GM12878 (cell line): Measurements from ENCODE around the gene CABLES1. TPM values are rescaled to one million over a fixed set of nuclear protein-coding genes. Genes with fewer than 3 reads are reported as not detected.

Source experiments
- BHLHE40 ChIP-seq, 2 experiments: fragments of 450-650 bp in 1 of 2; IDR thresholded peaks; 2 replicates each; pipeline ENCODE4 v1.6.1; 2011 to 2017; ENCODE audit warnings: low read depth in 2 of 2, borderline replicate concordance in 1 of 2, improper control_type of control experiment in 1 of 2, low read length in 1 of 2, mild to moderate bottlenecking in 1 of 2
- CHD2 ChIP-seq: IDR thresholded peaks from 2 replicates; pipeline ENCODE4 v1.6.1; 2011; ENCODE audit warnings: low read depth, low read length, improper control_type of control experiment, borderline replicate concordance
- EP300 ChIP-seq, 2 experiments: fragments of 150-350 bp in 1 of 2; IDR thresholded peaks; 2 replicates each; pipeline ENCODE4 v1.6.1; 2011 to 2012; ENCODE audit warnings: low read depth in 2 of 2, low read length in 2 of 2, borderline replicate concordance in 1 of 2, improper control_type of control experiment in 1 of 2, inconsistent platforms in 1 of 2; ENCODE audit not compliant: control insufficient read depth in 1 of 2
- ESRRA ChIP-seq: IDR thresholded peaks from 2 replicates; pipeline ENCODE4 v1.6.1; 2012; ENCODE audit warnings: mild to moderate bottlenecking, low read length, improper control_type of control experiment
- GATAD2B ChIP-seq: fragments of 450-650 bp; conservative IDR thresholded peaks from 2 replicates; pipeline ENCODE4 v1.6.1; 2017; ENCODE audit warnings: low read depth, mild to moderate bottlenecking, moderate library complexity
- HDGF ChIP-seq: fragments of 450-650 bp; IDR thresholded peaks from 2 replicates; pipeline ENCODE4 v1.6.1; 2016; ENCODE audit warnings: antibody characterized with exemption
- NR2C2 ChIP-seq: IDR thresholded peaks from 2 replicates; pipeline ENCODE4 v1.6.1; 2011; ENCODE audit warnings: borderline replicate concordance, low read depth; ENCODE audit not compliant: control insufficient read depth, insufficient read length
- NRF1 ChIP-seq: conservative IDR thresholded peaks from 2 replicates; pipeline ENCODE4 v1.6.1; 2011; ENCODE audit warnings: mild to moderate bottlenecking, low read depth, low read length, improper control_type of control experiment
- PAX8 ChIP-seq: fragments of 450-650 bp; IDR thresholded peaks from 2 replicates; pipeline ENCODE4 v1.6.1; 2017; ENCODE audit warnings: mild to moderate bottlenecking, moderate library complexity
- RUNX3 ChIP-seq: IDR thresholded peaks from 2 replicates; pipeline ENCODE4 v1.6.1; 2012; ENCODE audit warnings: low read length, inconsistent platforms
- SMARCA5 ChIP-seq: fragments of 450-650 bp; IDR thresholded peaks from 2 replicates; pipeline ENCODE4 v1.6.1; 2017; ENCODE audit warnings: mild to moderate bottlenecking
- SMC3 ChIP-seq: IDR thresholded peaks from 2 replicates; pipeline ENCODE4 v1.6.1; 2011; ENCODE audit warnings: low read length, improper control_type of control experiment, borderline replicate concordance
- ZNF217 ChIP-seq: fragments of 450-650 bp; IDR thresholded peaks from 2 replicates; pipeline ENCODE4 v1.6.1; 2017; ENCODE audit warnings: antibody characterized with exemption, mild to moderate bottlenecking
- ZSCAN29 ChIP-seq: fragments of 450-650 bp; IDR thresholded peaks from 2 replicates; pipeline ENCODE4 v1.6.1; 2017; ENCODE audit warnings: mild to moderate bottlenecking, moderate library complexity
- polyA plus RNA-seq, 11 experiments: library from polyadenylated mRNA; depleted of rRNA in 4 of 11; unstranded in 6 of 11; stranded (reverse) in 5 of 11; fragments of >200 nt; fragmentation: Nextera tagmentation in 4 of 11; fragmentation: Illumina TruSeq in 1 of 11; extraction: Ambion mirVana in 4 of 11; extraction: Trizol in 1 of 11; gene quantifications; 1 replicate in 1 of 11; 2 replicates in 10 of 11; pipeline versions ENCODE4 v1.2.1 to v1.2.3, GENCODE V29; 2011 to 2016; ENCODE audit warnings: inconsistent platforms in 2 of 11, missing spikeins in 2 of 11, low read depth in 1 of 11
- total RNA-seq, 4 experiments: library from RNA; depleted of rRNA in 3 of 4; stranded (reverse); fragments of >200 nt in 3 of 4; fragmentation: Illumina TruSeq in 1 of 4; extraction: Trizol in 1 of 4; gene quantifications; 2 replicates each; pipeline versions ENCODE4 v1.2.1 to v1.2.3, GENCODE V29; 2013 to 2021
- TF ChIP-seq, protein P1 (sequence below): fragments of 450-650 bp; IDR thresholded peaks from 2 replicates; pipeline ENCODE4 v1.6.1; 2016; ENCODE audit warnings: mild to moderate bottlenecking, moderate library complexity, borderline replicate concordance
- TF ChIP-seq, protein P2 (sequence below): fragments of 450-650 bp; IDR thresholded peaks from 2 replicates; pipeline ENCODE4 v1.6.1; 2018; ENCODE audit warnings: mild to moderate bottlenecking, low read depth, moderate library complexity; ENCODE audit not compliant: partially characterized antibody
- TF ChIP-seq, protein P3 (sequence below): IDR thresholded peaks from 2 replicates; pipeline ENCODE4 v1.6.1; 2011; ENCODE audit warnings: borderline replicate concordance, low read depth, mild to moderate bottlenecking, moderate library complexity, mixed read lengths, low read length; ENCODE audit not compliant: insufficient read depth; ENCODE audit errors: extremely low read length
- TF ChIP-seq, protein P4 (sequence below): fragments of 450-650 bp; formaldehyde crosslinking; IDR thresholded peaks from 2 replicates; pipeline ENCODE4 v1.4.0; 2022; ENCODE audit warnings: mild to moderate bottlenecking, moderate library complexity

The CABLES1 gene
- total and polyA plus RNA-seq, 10 of the 15 experiments (the other 5 are each of a cell fraction or from before 2014, with no cell fraction given): 2.9 to 27.2 (median 8.2) TPM

DNA sequence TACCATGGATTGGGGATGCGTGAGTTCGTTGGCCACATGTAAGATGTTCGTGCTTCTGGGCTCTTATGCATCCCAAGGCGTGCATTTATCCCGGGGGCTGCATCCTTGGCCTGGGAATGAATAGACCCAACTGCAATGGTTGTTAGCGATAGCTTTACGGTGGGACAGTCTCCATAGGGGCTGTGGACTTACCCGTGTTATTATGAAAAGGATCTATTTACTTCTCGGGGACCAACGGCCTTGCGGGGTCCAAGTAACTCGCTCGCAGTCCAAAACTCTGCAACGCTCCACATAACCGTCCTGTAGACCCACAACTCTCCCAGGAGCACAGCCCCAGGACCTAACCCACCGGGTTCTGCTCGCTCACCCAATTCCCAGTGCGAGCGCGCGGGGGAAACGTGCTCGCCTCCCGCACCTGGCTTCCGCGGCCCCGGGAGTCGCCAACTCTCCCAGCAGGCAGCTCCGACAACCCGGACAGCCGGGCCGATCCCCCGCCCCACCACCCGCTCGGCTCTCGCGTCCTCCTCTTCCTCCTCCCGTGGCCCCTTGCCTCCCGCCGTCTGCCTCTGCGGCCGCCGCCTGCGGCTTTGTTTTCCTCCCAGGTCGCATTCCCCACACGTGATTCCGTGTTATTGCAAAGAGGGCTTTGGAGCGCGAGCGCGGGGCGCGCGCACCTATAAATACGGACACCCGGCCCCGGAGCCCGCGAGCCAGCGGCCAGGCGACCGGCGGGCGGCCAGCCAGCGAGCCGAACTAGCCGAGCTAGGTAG lies at the start of gene CABLES1 (continued):
- TF ChIP-seq EP300 (IDR thresholded peaks at IDR 0.05; ENCODE audit: borderline replicate concordance in 1 of 2, control insufficient read depth in 1 of 2, low read depth in 2 of 2, low read length in 2 of 2) (peak in 1 of 2 experiments; percentile 20; a peak in 1 of 4 replicates), BHLHE40 (IDR thresholded peaks at IDR 0.05; ENCODE audit: borderline replicate concordance in 1 of 2, low read depth in 2 of 2, low read length in 1 of 2) (peak; percentile 88 to 89), RUNX3 (peak; percentile 41), ESRRA (no peak), ZSCAN29 (peak; percentile 38), HDGF (0 out of 2 replicates have a peak, but pooled peaks have one; percentile 34), CHD2 (0 out of 2 replicates have a peak, but pooled peaks have one; percentile 10), GATAD2B (peak; percentile 52; the same call in 1 of the 2 replicates), ZNF217 (no peak), NRF1 (no peak), PAX8 (no peak), SMARCA5 (no peak), NR2C2 (no peak), SMC3 (no peak)
- TF ChIP-seq, protein P1, sequence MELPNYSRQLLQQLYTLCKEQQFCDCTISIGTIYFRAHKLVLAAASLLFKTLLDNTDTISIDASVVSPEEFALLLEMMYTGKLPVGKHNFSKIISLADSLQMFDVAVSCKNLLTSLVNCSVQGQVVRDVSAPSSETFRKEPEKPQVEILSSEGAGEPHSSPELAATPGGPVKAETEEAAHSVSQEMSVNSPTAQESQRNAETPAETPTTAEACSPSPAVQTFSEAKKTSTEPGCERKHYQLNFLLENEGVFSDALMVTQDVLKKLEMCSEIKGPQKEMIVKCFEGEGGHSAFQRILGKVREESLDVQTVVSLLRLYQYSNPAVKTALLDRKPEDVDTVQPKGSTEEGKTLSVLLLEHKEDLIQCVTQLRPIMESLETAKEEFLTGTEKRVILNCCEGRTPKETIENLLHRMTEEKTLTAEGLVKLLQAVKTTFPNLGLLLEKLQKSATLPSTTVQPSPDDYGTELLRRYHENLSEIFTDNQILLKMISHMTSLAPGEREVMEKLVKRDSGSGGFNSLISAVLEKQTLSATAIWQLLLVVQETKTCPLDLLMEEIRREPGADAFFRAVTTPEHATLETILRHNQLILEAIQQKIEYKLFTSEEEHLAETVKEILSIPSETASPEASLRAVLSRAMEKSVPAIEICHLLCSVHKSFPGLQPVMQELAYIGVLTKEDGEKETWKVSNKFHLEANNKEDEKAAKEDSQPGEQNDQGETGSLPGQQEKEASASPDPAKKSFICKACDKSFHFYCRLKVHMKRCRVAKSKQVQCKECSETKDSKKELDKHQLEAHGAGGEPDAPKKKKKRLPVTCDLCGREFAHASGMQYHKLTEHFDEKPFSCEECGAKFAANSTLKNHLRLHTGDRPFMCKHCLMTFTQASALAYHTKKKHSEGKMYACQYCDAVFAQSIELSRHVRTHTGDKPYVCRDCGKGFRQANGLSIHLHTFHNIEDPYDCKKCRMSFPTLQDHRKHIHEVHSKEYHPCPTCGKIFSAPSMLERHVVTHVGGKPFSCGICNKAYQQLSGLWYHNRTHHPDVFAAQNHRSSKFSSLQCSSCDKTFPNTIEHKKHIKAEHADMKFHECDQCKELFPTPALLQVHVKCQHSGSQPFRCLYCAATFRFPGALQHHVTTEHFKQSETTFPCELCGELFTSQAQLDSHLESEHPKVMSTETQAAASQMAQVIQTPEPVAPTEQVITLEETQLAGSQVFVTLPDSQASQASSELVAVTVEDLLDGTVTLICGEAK: no peak
- TF ChIP-seq, protein P2, sequence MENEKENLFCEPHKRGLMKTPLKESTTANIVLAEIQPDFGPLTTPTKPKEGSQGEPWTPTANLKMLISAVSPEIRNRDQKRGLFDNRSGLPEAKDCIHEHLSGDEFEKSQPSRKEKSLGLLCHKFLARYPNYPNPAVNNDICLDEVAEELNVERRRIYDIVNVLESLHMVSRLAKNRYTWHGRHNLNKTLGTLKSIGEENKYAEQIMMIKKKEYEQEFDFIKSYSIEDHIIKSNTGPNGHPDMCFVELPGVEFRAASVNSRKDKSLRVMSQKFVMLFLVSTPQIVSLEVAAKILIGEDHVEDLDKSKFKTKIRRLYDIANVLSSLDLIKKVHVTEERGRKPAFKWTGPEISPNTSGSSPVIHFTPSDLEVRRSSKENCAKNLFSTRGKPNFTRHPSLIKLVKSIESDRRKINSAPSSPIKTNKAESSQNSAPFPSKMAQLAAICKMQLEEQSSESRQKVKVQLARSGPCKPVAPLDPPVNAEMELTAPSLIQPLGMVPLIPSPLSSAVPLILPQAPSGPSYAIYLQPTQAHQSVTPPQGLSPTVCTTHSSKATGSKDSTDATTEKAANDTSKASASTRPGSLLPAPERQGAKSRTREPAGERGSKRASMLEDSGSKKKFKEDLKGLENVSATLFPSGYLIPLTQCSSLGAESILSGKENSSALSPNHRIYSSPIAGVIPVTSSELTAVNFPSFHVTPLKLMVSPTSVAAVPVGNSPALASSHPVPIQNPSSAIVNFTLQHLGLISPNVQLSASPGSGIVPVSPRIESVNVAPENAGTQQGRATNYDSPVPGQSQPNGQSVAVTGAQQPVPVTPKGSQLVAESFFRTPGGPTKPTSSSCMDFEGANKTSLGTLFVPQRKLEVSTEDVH: no peak
- TF ChIP-seq, protein P3, sequence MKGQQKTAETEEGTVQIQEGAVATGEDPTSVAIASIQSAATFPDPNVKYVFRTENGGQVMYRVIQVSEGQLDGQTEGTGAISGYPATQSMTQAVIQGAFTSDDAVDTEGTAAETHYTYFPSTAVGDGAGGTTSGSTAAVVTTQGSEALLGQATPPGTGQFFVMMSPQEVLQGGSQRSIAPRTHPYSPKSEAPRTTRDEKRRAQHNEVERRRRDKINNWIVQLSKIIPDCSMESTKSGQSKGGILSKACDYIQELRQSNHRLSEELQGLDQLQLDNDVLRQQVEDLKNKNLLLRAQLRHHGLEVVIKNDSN: no peak
- TF ChIP-seq, protein P4, sequence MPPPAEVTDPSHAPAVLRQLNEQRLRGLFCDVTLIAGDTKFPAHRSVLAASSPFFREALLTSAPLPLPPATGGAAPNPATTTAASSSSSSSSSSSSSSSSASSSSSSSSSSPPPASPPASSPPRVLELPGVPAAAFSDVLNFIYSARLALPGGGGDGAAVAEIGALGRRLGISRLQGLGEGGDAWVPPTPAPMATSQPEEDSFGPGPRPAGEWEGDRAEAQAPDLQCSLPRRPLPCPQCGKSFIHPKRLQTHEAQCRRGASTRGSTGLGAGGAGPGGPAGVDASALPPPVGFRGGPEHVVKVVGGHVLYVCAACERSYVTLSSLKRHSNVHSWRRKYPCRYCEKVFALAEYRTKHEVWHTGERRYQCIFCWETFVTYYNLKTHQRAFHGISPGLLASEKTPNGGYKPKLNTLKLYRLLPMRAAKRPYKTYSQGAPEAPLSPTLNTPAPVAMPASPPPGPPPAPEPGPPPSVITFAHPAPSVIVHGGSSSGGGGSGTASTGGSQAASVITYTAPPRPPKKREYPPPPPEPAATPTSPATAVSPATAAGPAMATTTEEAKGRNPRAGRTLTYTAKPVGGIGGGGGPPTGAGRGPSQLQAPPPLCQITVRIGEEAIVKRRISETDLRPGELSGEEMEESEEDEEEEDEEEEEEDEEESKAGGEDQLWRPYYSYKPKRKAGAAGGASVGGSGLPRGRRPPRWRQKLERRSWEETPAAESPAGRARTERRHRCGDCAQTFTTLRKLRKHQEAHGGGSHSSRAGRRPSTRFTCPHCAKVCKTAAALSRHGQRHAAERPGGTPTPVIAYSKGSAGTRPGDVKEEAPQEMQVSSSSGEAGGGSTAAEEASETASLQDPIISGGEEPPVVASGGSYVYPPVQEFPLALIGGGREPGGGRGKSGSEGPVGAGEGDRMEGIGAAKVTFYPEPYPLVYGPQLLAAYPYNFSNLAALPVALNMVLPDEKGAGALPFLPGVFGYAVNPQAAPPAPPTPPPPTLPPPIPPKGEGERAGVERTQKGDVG (CRISPR knock-in tag): 0 out of 2 replicates have a peak, but pooled peaks have one; percentile 14
